Gastrocnemius medialis (tissue), 4 donors: ENCODE data around the gene TPRG1. TPM values are rescaled to one million over a fixed set of nuclear protein-coding genes. Genes with fewer than 3 reads are reported as not detected.

Experiments
- ATAC-seq, 2 donors: fragments of 150-250 bp; one replicate each; pipeline ENCODE4 v1.9.1; 2016
- DNase-seq, 2 donors: peaks; one replicate each; pipeline ENCODE4 v3.0.0-alpha.2; 2019
- H3K27ac ChIP-seq, 4 donors: fragments of 200-600 bp; sonication (generic); 1 replicate in 1 of 4; 2 replicates in 3 of 4; pipeline ENCODE4 v1.5.1; 2016 to 2018; ENCODE audit warnings: mild to moderate bottlenecking in 2 of 4, moderate library complexity in 1 of 4
- H3K27me3 ChIP-seq, 3 donors: fragments of 200-600 bp; sonication (generic) in 2 of 3; 1 replicate in 1 of 3; 2 replicates in 2 of 3; pipeline versions ENCODE4 v1.5.1 to v1.6.0; 2016 to 2019; ENCODE audit warnings: mild to moderate bottlenecking in 1 of 3, moderate library complexity in 1 of 3
- H3K36me3 ChIP-seq, 2 donors: fragments of 200-600 bp; sonication (generic) in 1 of 2; one replicate each; pipeline ENCODE4 v1.5.1; 2017 to 2018
- H3K4me1 ChIP-seq, 2 donors: fragments of 200-600 bp; sonication (generic) in 1 of 2; one replicate each; pipeline ENCODE4 v1.5.1; 2016 to 2017; ENCODE audit warnings: mild to moderate bottlenecking in 2 of 2
- H3K4me3 ChIP-seq, 4 donors: fragments of 200-600 bp; sonication (generic) in 3 of 4; 1 replicate in 1 of 4; 2 replicates in 3 of 4; pipeline ENCODE4 v1.5.1; 2016 to 2019; ENCODE audit warnings: mild to moderate bottlenecking in 2 of 4
- H3K9me3 ChIP-seq, 3 donors: fragments of 200-600 bp; sonication (generic) in 2 of 3; 1 replicate in 1 of 3; 2 replicates in 2 of 3; pipeline ENCODE4 v1.5.1; 2016 to 2019
- CTCF ChIP-seq, 5 experiments: fragments of 450-650 bp in 3 of 5; fragments of 200-600 bp in 2 of 5; sonication (generic) in 2 of 5; IDR thresholded peaks in 4 of 5; conservative IDR thresholded peaks in 1 of 5; 1 replicate in 4 of 5; 2 replicates in 1 of 5; pipeline ENCODE4 v1.5.1; 2016 to 2019; ENCODE audit warnings: antibody characterized with exemption in 5 of 5, mild to moderate bottlenecking in 3 of 5, moderate library complexity in 3 of 5
- POLR2A ChIP-seq, 2 donors: fragments of 450-650 bp; IDR thresholded peaks; one replicate each; pipeline ENCODE4 v1.6.1; 2017; ENCODE audit warnings: antibody characterized with exemption in 2 of 2, mild to moderate bottlenecking in 2 of 2, moderate library complexity in 2 of 2
- in situ Hi-C, 4 donors: fragments of 200-750 bp; cut with MboI; loops; one replicate each; pipeline versions ENCODE4 v1.15.0 to v1.8.0; 2017; ENCODE audit warnings: low sequenced_read_pairs in 4 of 4
- intact Hi-C: fragments of 100-400 bp; cut with DNase I; formaldehyde crosslinking; loops from one replicate; pipeline ENCODE4 v1.15.1; 2023; ENCODE audit warnings: low total_unique reads
- total RNA-seq, 4 donors: library from RNA; depleted of rRNA; stranded (reverse); fragments of >200 nt; gene quantifications; one replicate each; pipeline versions ENCODE4 v1.1.0 to v1.2.3, GENCODE V29; 2016

The TPRG1 gene
- total RNA-seq, 4 donors from 2014 or later: 2.8 to 9.0 (median 3.2) TPM

GRCh38 chr3:189236352-189236751, 64.6 kb downstream of the TPRG1 start:
- in situ Hi-C loops (no loop called here), intact Hi-C loops (no loop called here)

GRCh38 chr3:189237526-189237925, 65.8 kb downstream of the TPRG1 start:
- H3K4me1 ChIP-seq: no peaks in the 10 kb centered on the region
- in situ Hi-C loops (no loop called here), intact Hi-C loops (no loop called here)
- ATAC-seq (no peak), DNase-seq (no peak)
- H3K27ac ChIP-seq: no peak overlapping the region
- TF ChIP-seq CTCF (IDR thresholded peaks at IDR 0.05 in 4 of 5, conservative IDR thresholded peaks at IDR 0.05 in 1 of 5): no peak
- TF ChIP-seq POLR2A (IDR thresholded peaks at IDR 0.05): no peak
- H3K9me3 ChIP-seq: no peaks in the 10 kb centered on the region
- no peaks in the 10 kb centered on the region for H3K36me3 ChIP-seq
- no peak overlapping the region for H3K4me3 ChIP-seq
- H3K27me3 ChIP-seq: no peaks in the 10 kb centered on the region

More at GRCh38 chr3:189236352-189236751, 64.6 kb downstream of the TPRG1 start:
- Histone ChIP-seq H3K36me3 (no peaks in the 10 kb centered on the region), H3K27ac (no peak overlapping the region), H3K27me3 (no peaks in the 10 kb centered on the region), H3K9me3 (no peaks in the 10 kb centered on the region), H3K4me1 (no peaks in the 10 kb centered on the region), H3K4me3 (no peak overlapping the region)
- TF ChIP-seq POLR2A (IDR thresholded peaks at IDR 0.05): no peak
- no peak for TF ChIP-seq CTCF (IDR thresholded peaks at IDR 0.05 in 4 of 5, conservative IDR thresholded peaks at IDR 0.05 in 1 of 5)
- no peak for DNase-seq
- ATAC-seq: no peak

- no peaks in the 10 kb centered on the region for H3K27me3 ChIP-seq
- H3K27ac ChIP-seq: no peak overlapping the region
- no peaks in the 10 kb centered on the region for H3K9me3 ChIP-seq
- intact Hi-C loops: no loop called here
- in situ Hi-C loops: no loop called here
- H3K4me1 ChIP-seq: no peaks in the 10 kb centered on the region
- TF ChIP-seq POLR2A (IDR thresholded peaks at IDR 0.05) (no peak), CTCF (IDR thresholded peaks at IDR 0.05 in 4 of 5, conservative IDR thresholded peaks at IDR 0.05 in 1 of 5) (no peak)
- no peak for DNase-seq
- ATAC-seq: no peak
- no peaks in the 10 kb centered on the region for H3K36me3 ChIP-seq
- H3K4me3 ChIP-seq: no peak overlapping the region
These were observed 66.3 kb downstream of the TPRG1 start for GRCh38 chr3:189238071-189238470.

- DNase-seq: no peak
- no peak for TF ChIP-seq POLR2A (IDR thresholded peaks at IDR 0.05)
- no peak for TF ChIP-seq CTCF (IDR thresholded peaks at IDR 0.05 in 4 of 5, conservative IDR thresholded peaks at IDR 0.05 in 1 of 5)
- no peak for ATAC-seq
- in situ Hi-C loops: no loop called here
- no peak overlapping the region for H3K4me3 ChIP-seq
- intact Hi-C loops: no loop called here
- H3K4me1 ChIP-seq: no peaks in the 10 kb centered on the region
- H3K27me3 ChIP-seq: no peaks in the 10 kb centered on the region
- H3K36me3 ChIP-seq: no peaks in the 10 kb centered on the region
- H3K9me3 ChIP-seq: no peaks in the 10 kb centered on the region
- H3K27ac ChIP-seq: no peak overlapping the region
These were observed 67.8 kb downstream of the TPRG1 start for GRCh38 chr3:189239616-189240015.

GRCh38 chr3:189249987-189250386, 78.2 kb downstream of the TPRG1 start:
- ATAC-seq (no peak), DNase-seq (no peak)
- intact Hi-C loops (no loop called here), in situ Hi-C loops (loop anchor here in 1 of 4 donors (25.0 kb wide), 1 partner anchor 687 kb away; no protein-coding TSS in a partner anchor)
- TF ChIP-seq POLR2A (IDR thresholded peaks at IDR 0.05) (no peak), CTCF (IDR thresholded peaks at IDR 0.05 in 4 of 5, conservative IDR thresholded peaks at IDR 0.05 in 1 of 5) (no peak)
- Histone ChIP-seq H3K27me3 (no peaks in the 10 kb centered on the region), H3K36me3 (no peaks in the 10 kb centered on the region), H3K4me1 (no peaks in the 10 kb centered on the region), H3K27ac (no peak overlapping the region), H3K4me3 (no peak overlapping the region), H3K9me3 (no peaks in the 10 kb centered on the region)
